Sigmoid colon (tissue), 7 donors: ENCODE data around the gene CTDP1. TPM values are rescaled to one million over a fixed set of nuclear protein-coding genes. Genes with fewer than 3 reads are reported as not detected.

ENCODE experiments used
- DNase-seq: peaks from one replicate; pipeline ENCODE4 v3.0.0-alpha.2; 2019
- H3K27ac ChIP-seq, 4 donors: fragments of 200-600 bp; sonication (generic); one replicate each; pipeline ENCODE4 v1.5.1; 2016 to 2019; ENCODE audit warnings: mild to moderate bottlenecking in 1 of 4
- H3K27me3 ChIP-seq, 3 donors: fragments of 200-600 bp; sonication (generic); one replicate each; pipeline ENCODE4 v1.5.1; 2019; ENCODE audit warnings: mild to moderate bottlenecking in 1 of 3
- H3K36me3 ChIP-seq, 4 donors: fragments of 200-600 bp; sonication (generic); one replicate each; pipeline ENCODE4 v1.5.1; 2016 to 2019
- H3K4me1 ChIP-seq, 4 donors: fragments of 200-600 bp; sonication (generic); one replicate each; pipeline ENCODE4 v1.5.1; 2017 to 2019
- H3K4me3 ChIP-seq, 4 donors: fragments of 200-600 bp; sonication (generic); one replicate each; pipeline ENCODE4 v1.5.1; 2017 to 2019; ENCODE audit warnings: mild to moderate bottlenecking in 2 of 4, moderate library complexity in 1 of 4
- H3K9me3 ChIP-seq, 4 donors: fragments of 200-600 bp in 3 of 4; sonication (generic) in 3 of 4; one replicate each; pipeline versions ENCODE4 v1.5.1 to v1.6.1; 2013 to 2019
- CTCF ChIP-seq, 4 experiments: fragments of 450-650 bp in 3 of 4; fragments of 200-600 bp in 1 of 4; IDR thresholded peaks; one replicate each; pipeline ENCODE4 v1.5.1; 2016 to 2019; ENCODE audit warnings: antibody characterized with exemption in 4 of 4, mild to moderate bottlenecking in 3 of 4, moderate library complexity in 2 of 4
- EP300 ChIP-seq, 4 donors: sonication (generic); formaldehyde crosslinking; IDR thresholded peaks; one replicate each; pipeline ENCODE4 v1.6.1; 2017; ENCODE audit warnings: antibody characterized with exemption in 4 of 4
- POLR2A ChIP-seq, 2 donors: fragments of 450-650 bp; IDR thresholded peaks; one replicate each; pipeline ENCODE4 v1.6.1; 2016; ENCODE audit warnings: antibody characterized with exemption in 2 of 2, mild to moderate bottlenecking in 2 of 2, moderate library complexity in 2 of 2
- POLR2AphosphoS5 ChIP-seq, 4 donors: sonication (generic); formaldehyde crosslinking; IDR thresholded peaks; one replicate each; pipeline ENCODE4 v1.6.1; 2017; ENCODE audit warnings: antibody characterized with exemption in 4 of 4
- WGBS, 2 donors: extraction: QIAGEN DNeasy Blood & Tissue Kit; methylation state at CpG; one replicate each; pipeline ENCODE4 v1.1.7; 2013; 5-methylcytosine and 5-hydroxymethylcytosine counted together
- intact Hi-C: fragments of 100-400 bp; cut with DNase I; formaldehyde crosslinking; loops from one replicate; pipeline ENCODE4 v1.15.1; 2023
- polyA plus RNA-seq, 3 donors: library from polyadenylated mRNA; stranded (reverse); fragments of 200-250 nt; gene quantifications; one replicate each; pipeline ENCODE4 v1.2.3, GENCODE V29; 2013
- total RNA-seq, 4 donors: library from RNA; depleted of rRNA; stranded (reverse); fragments of >200 nt; gene quantifications; one replicate each; pipeline ENCODE4 v1.1.0, GENCODE V29; 2016
- donor health status: healthy with polysubstance abuse.
- donor health status: Bipolar disorder and iron deficiency.
- donor health status: healthy.

Gene CTDP1
- total and polyA plus RNA-seq, 7 donors: 11.1 to 25.9 (median 14.7) TPM

GRCh38 chr18:79644666-79645057, 34.9 kb upstream of the CTDP1 start:
- no peak overlapping the region for H3K27ac ChIP-seq
- intact Hi-C loops: loop anchor here (1.0 kb wide), 1 partner anchor 265 kb away; no protein-coding TSS in a partner anchor
- peaks cover 0 to 5% (median under 1%) of the 10 kb centered on the region in 3 donors for H3K27me3 ChIP-seq
- no peak overlapping the region for H3K4me3 ChIP-seq
- H3K36me3 ChIP-seq: no peaks in the 10 kb centered on the region
- 69 to 75% methylated on average over 9 of the region's 9 CpGs for WGBS, 2 donors
- H3K4me1 ChIP-seq: peaks cover 0 to 6% (median 0%) of the 10 kb centered on the region in 4 donors
- no peaks in the 10 kb centered on the region for H3K9me3 ChIP-seq
- TF ChIP-seq POLR2AphosphoS5 (IDR thresholded peaks at IDR 0.05) (peak in 1 of 4 donors; percentile 50), CTCF (IDR thresholded peaks at IDR 0.05) (no peak)
- peak; percentile 66 for DNase-seq

GRCh38 chr18:79645291-79645983, 34.2 kb upstream of the CTDP1 start:
- Histone ChIP-seq H3K9me3 (no peaks in the 10 kb centered on the region), H3K4me3 (no peak overlapping the region), H3K4me1 (peaks cover 0 to 6% (median 0%) of the 10 kb centered on the region in 4 donors), H3K27ac (no peak overlapping the region), H3K27me3 (peaks cover 0 to 6% (median 5%) of the 10 kb centered on the region in 3 donors), H3K36me3 (no peaks in the 10 kb centered on the region)
- WGBS, 2 donors: 79 to 82% methylated on average over 21 of the region's 21 CpGs
- TF ChIP-seq POLR2AphosphoS5 (IDR thresholded peaks at IDR 0.05) (no peak), CTCF (IDR thresholded peaks at IDR 0.05) (no peak)
- DNase-seq: peak; percentile 59
- intact Hi-C loops: no loop called here

- H3K27me3 ChIP-seq: peaks cover 0 to 6% (median 5%) of the 10 kb centered on the region in 3 donors
- no peak overlapping the region for H3K27ac ChIP-seq
- no peaks in the 10 kb centered on the region for H3K9me3 ChIP-seq
- 2 to 22% methylated on average over 1 of the region's 1 CpG for WGBS, 2 donors
- TF ChIP-seq POLR2AphosphoS5 (IDR thresholded peaks at IDR 0.05): no peak
- no peak for TF ChIP-seq POLR2A (IDR thresholded peaks at IDR 0.05)
- no peak for TF ChIP-seq CTCF (IDR thresholded peaks at IDR 0.05)
- TF ChIP-seq EP300 (IDR thresholded peaks at IDR 0.05): no peak
- intact Hi-C loops: no loop called here
- peaks cover 0 to 6% (median 0%) of the 10 kb centered on the region in 4 donors for H3K4me1 ChIP-seq
- H3K4me3 ChIP-seq: no peak overlapping the region
- no peaks in the 10 kb centered on the region for H3K36me3 ChIP-seq
- DNase-seq: no peak
These were observed 32.3 kb upstream of the CTDP1 start for GRCh38 chr18:79647307-79647706.

GRCh38 chr18:79650959-79651358, 28.6 kb upstream of the CTDP1 start:
- WGBS, 2 donors: 91 to 93% methylated on average over 11 of the region's 11 CpGs
- no peak overlapping the region for H3K27ac ChIP-seq
- no peaks in the 10 kb centered on the region for H3K4me1 ChIP-seq
- DNase-seq: no peak
- H3K4me3 ChIP-seq: no peak overlapping the region
- peaks cover 0 to 6% (median 0%) of the 10 kb centered on the region in 3 donors for H3K27me3 ChIP-seq
- no peak for TF ChIP-seq EP300 (IDR thresholded peaks at IDR 0.05)
- no peak for TF ChIP-seq CTCF (IDR thresholded peaks at IDR 0.05)
- TF ChIP-seq POLR2AphosphoS5 (IDR thresholded peaks at IDR 0.05): no peak
- no peak for TF ChIP-seq POLR2A (IDR thresholded peaks at IDR 0.05)
- no peaks in the 10 kb centered on the region for H3K9me3 ChIP-seq
- H3K36me3 ChIP-seq: no peaks in the 10 kb centered on the region
- intact Hi-C loops: no loop called here
